Uterus (tissue), 4 donors: ENCODE measurements around the gene SENP7. TPM values are rescaled to one million over a fixed set of nuclear protein-coding genes. Genes with fewer than 3 reads are reported as not detected.

Source experiments
- DNase-seq, 2 donors: peaks; one replicate each; pipeline ENCODE4 v3.0.0-alpha.2; 2019 to 2020
- H3K27ac ChIP-seq, 2 donors: fragments of 200-600 bp; sonication (generic); 1 replicate in 1 of 2; 2 replicates in 1 of 2; pipeline ENCODE4 v1.5.1; 2016 to 2018
- H3K27me3 ChIP-seq, 2 donors: fragments of 200-600 bp; sonication (generic); one replicate each; pipeline ENCODE4 v1.5.1; 2018 to 2019; ENCODE audit warnings: control low read depth in 1 of 2
- H3K36me3 ChIP-seq, 2 donors: fragments of 200-600 bp; sonication (generic); one replicate each; pipeline ENCODE4 v1.5.1; 2019; ENCODE audit warnings: control low read depth in 1 of 2
- H3K4me1 ChIP-seq, 2 donors: fragments of 200-600 bp; sonication (generic); one replicate each; pipeline ENCODE4 v1.5.1; 2018 to 2019; ENCODE audit warnings: control low read depth in 1 of 2
- H3K4me3 ChIP-seq, 2 donors: fragments of 200-600 bp; sonication (generic); 1 replicate in 1 of 2; 2 replicates in 1 of 2; pipeline ENCODE4 v1.5.1; 2018 to 2019; ENCODE audit warnings: mild to moderate bottlenecking in 1 of 2
- H3K9me3 ChIP-seq, 2 donors: fragments of 200-600 bp; sonication (generic); one replicate each; pipeline ENCODE4 v1.5.1; 2019; ENCODE audit warnings: control low read depth in 1 of 2
- CTCF ChIP-seq, 4 experiments: fragments of 200-600 bp in 2 of 4; fragments of 450-650 bp in 2 of 4; sonication (generic) in 2 of 4; IDR thresholded peaks; one replicate each; pipeline ENCODE4 v1.5.1; 2016 to 2019; ENCODE audit warnings: antibody characterized with exemption in 4 of 4, mild to moderate bottlenecking in 2 of 4, moderate library complexity in 1 of 4
- POLR2A ChIP-seq, 2 donors: fragments of 450-650 bp; IDR thresholded peaks; one replicate each; pipeline ENCODE4 v1.6.1; 2016; ENCODE audit warnings: antibody characterized with exemption in 2 of 2, mild to moderate bottlenecking in 1 of 2, moderate library complexity in 1 of 2
- intact Hi-C: fragments of 100-400 bp; cut with DNase I; formaldehyde crosslinking; loops from one replicate; pipeline ENCODE4 v1.15.1; 2023; ENCODE audit warnings: low total_unique reads
- total RNA-seq, 4 donors: library from RNA; depleted of rRNA in 3 of 4; stranded (reverse); fragments of >200 nt in 3 of 4; gene quantifications; one replicate each; pipeline versions ENCODE4 v1.1.0 to v1.2.4, GENCODE V29; 2014 to 2023
- donor health status: DM: yes; HTN: yes; CAD: no.

The SENP7 gene
- total RNA-seq, 4 donors from 2014 or later: 28.7 to 101 (median 41.1) TPM

DNA sequence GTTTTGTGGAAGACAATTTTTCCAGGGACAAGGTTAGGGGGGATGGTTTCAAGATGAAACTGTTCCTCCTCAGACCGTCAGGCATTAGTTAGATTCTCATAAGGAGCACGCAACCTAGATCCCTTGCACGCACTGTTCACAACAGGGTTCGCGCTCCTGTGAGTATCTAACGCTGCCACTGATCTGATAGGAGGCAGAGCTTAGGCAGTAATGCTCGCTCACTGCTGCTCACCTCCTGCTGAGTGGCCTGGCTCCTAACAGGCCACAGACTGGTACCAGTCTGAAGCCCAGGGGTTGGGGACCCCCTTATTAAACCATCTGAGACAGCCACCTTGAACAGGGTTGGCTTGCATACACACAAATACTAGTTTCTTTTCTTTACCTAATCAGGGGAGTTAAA is 179.1 kb downstream of the SENP7 start:
- Histone ChIP-seq H3K4me3 (no peak overlapping the region), H3K27me3 (no peaks in the 10 kb centered on the region), H3K36me3 (no peaks in the 10 kb centered on the region), H3K27ac (no peak overlapping the region), H3K9me3 (no peaks in the 10 kb centered on the region), H3K4me1 (no peaks in the 10 kb centered on the region)
- intact Hi-C loops: no loop called here
- DNase-seq: no peak
- no peak for TF ChIP-seq CTCF (IDR thresholded peaks at IDR 0.05)
- no peak for TF ChIP-seq POLR2A (IDR thresholded peaks at IDR 0.05)

- Histone ChIP-seq H3K36me3 (no peaks in the 10 kb centered on the region), H3K27me3 (no peaks in the 10 kb centered on the region), H3K4me3 (no peak overlapping the region), H3K9me3 (no peaks in the 10 kb centered on the region), H3K4me1 (no peaks in the 10 kb centered on the region), H3K27ac (no peak overlapping the region)
- TF ChIP-seq POLR2A (IDR thresholded peaks at IDR 0.05): no peak
- TF ChIP-seq CTCF (IDR thresholded peaks at IDR 0.05): no peak
- intact Hi-C loops: no loop called here
- no peak for DNase-seq
Measured at GRCh38 chr3:101329016-101329673, 183.9 kb downstream of the SENP7 start.

GRCh38 chr3:101325393-101326134 is 187.4 kb downstream of the SENP7 start:
- intact Hi-C loops: no loop called here
- Histone ChIP-seq H3K27ac (no peak overlapping the region), H3K36me3 (no peaks in the 10 kb centered on the region), H3K4me1 (no peaks in the 10 kb centered on the region), H3K9me3 (no peaks in the 10 kb centered on the region), H3K4me3 (no peak overlapping the region), H3K27me3 (no peaks in the 10 kb centered on the region)
- TF ChIP-seq CTCF (IDR thresholded peaks at IDR 0.05) (no peak), POLR2A (IDR thresholded peaks at IDR 0.05) (no peak)
- DNase-seq: no peak

- intact Hi-C loops: no loop called here
- Histone ChIP-seq H3K36me3 (no peaks in the 10 kb centered on the region), H3K9me3 (no peaks in the 10 kb centered on the region), H3K4me1 (no peaks in the 10 kb centered on the region), H3K4me3 (no peak within 1 kb of the TSS), H3K27ac (peak within 1 kb of the TSS in 1 of 2 donors; percentile 5), H3K27me3 (no peaks in the 10 kb centered on the region)
- no peak for DNase-seq
- TF ChIP-seq POLR2A (IDR thresholded peaks at IDR 0.05) (no peak), CTCF (IDR thresholded peaks at IDR 0.05) (no peak)
Measured at GRCh38 chr3:101320475-101320874, 192.5 kb downstream of the SENP7 start, which contains the start of gene IMPG2. Gene IMPG2 (minus strand): TSS chr3:101320575. CDS start chr3:101320372, 203 bp downstream.

GRCh38 chr3:101319531-101319930 is 193.5 kb downstream of the SENP7 start:
- intact Hi-C loops: no loop called here
- H3K27me3 ChIP-seq: no peaks in the 10 kb centered on the region
- no peak for DNase-seq
- H3K9me3 ChIP-seq: no peaks in the 10 kb centered on the region
- no peaks in the 10 kb centered on the region for H3K36me3 ChIP-seq
- H3K4me3 ChIP-seq: no peak overlapping the region
- no peaks in the 10 kb centered on the region for H3K4me1 ChIP-seq
- TF ChIP-seq POLR2A (IDR thresholded peaks at IDR 0.05): no peak
- TF ChIP-seq CTCF (IDR thresholded peaks at IDR 0.05): no peak
- peak overlapping the region in 1 of 2 donors; percentile 5 for H3K27ac ChIP-seq
